Activated naive CD8-positive, alpha-beta T cell treated with anti-CD3 and anti-CD28 coated beads for 36 hours (primary cell): ENCODE results near the gene CHMP2B. TPM values are rescaled to one million over a fixed set of nuclear protein-coding genes. Genes with fewer than 3 reads are reported as not detected.
A peak's percentile ranks its signal among the peaks of the same experiment; 100 is the strongest.
"Not testable (repeated sequence)": the region's sequence is repeated elsewhere in the genome, so short reads cannot be mapped to it uniquely, and the experiment has no call there.

ENCODE experiments used
- DNase-seq: peaks from one replicate; pipeline ENCODE4 v3.0.0; 2021
- H3K27ac Mint-ChIP-seq: one replicate; pipeline ENCODE4 v1.8.0; 2022; ENCODE audit warnings: mild to moderate bottlenecking, moderate library complexity, mixed read lengths
- H3K27me3 Mint-ChIP-seq: one replicate; pipeline ENCODE4 v1.8.0; 2022; ENCODE audit warnings: mild to moderate bottlenecking, mixed read lengths
- H3K36me3 Mint-ChIP-seq: one replicate; pipeline ENCODE4 v1.8.0; 2021; ENCODE audit warnings: mild to moderate bottlenecking, mixed read lengths
- H3K4me1 Mint-ChIP-seq: one replicate; pipeline ENCODE4 v1.8.0; 2021; ENCODE audit warnings: mixed read lengths
- H3K4me3 Mint-ChIP-seq: one replicate; pipeline ENCODE4 v1.8.0; 2022; ENCODE audit warnings: mild to moderate bottlenecking, moderate library complexity, mixed read lengths
- H3K9me3 Mint-ChIP-seq: one replicate; pipeline ENCODE4 v1.8.0; 2022; ENCODE audit warnings: mixed read lengths
- total RNA-seq, 2 experiments: library from RNA; stranded (reverse); gene quantifications; one replicate each; pipeline ENCODE4 v1.2.3, GENCODE V29; 2021

Gene CHMP2B
- total RNA-seq, 2 experiments from 2014 or later = 30.5 to 34.5 TPM

DNA sequence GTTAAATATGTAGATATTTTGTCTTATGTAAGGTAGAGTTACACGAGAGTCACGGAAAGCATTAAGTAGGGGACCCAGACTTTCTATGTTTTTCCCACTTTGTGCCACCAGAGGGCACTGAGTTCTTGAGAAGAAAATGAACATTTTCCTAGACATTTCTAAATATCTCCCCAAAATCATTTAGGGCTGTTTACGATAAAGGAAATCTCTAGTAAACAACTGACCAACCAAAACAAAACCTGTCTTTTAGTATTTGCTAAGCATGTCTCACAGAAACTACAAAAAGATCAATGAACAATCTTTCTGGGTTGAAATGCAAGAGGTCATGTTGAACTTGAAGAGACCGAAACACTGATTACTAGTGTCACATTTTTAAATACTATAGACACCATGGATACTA is 33.2 kb downstream of the CHMP2B start:
- no peak overlapping the region for H3K27ac Mint-ChIP-seq
- H3K4me1 Mint-ChIP-seq = peaks cover 2% of the 10 kb centered on the region
- DNase-seq = peak; percentile 17
- peaks cover 4% of the 10 kb centered on the region for H3K36me3 Mint-ChIP-seq
- no peaks in the 10 kb centered on the region for H3K9me3 Mint-ChIP-seq
- H3K4me3 Mint-ChIP-seq = no peak overlapping the region
- H3K27me3 Mint-ChIP-seq = no peaks in the 10 kb centered on the region

DNA sequence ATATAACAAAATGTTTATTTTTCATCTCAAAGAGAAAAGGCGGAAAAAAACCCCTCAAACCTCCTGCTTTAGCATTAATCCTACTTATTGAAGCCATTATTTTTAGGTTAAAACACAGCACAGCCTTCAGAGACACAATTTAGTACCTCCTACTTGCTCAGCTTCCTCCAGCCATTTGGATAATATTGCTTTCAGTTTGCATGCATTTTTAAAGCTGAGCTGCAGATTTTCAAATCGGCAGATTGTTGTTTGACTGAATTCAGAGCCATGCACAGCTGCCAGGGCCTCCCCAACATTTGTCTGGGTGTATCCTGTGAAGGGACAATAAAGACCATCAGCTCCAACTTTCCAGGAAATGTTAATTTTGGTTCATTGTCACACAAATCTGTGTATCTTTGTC is 34.8 kb downstream of the CHMP2B start:
- peaks cover 2% of the 10 kb centered on the region for H3K4me1 Mint-ChIP-seq
- H3K27ac Mint-ChIP-seq = no peak overlapping the region
- H3K9me3 Mint-ChIP-seq = no peaks in the 10 kb centered on the region
- no peaks in the 10 kb centered on the region for H3K36me3 Mint-ChIP-seq
- H3K4me3 Mint-ChIP-seq = no peak overlapping the region
- no peaks in the 10 kb centered on the region for H3K27me3 Mint-ChIP-seq
- no peak for DNase-seq

DNA sequence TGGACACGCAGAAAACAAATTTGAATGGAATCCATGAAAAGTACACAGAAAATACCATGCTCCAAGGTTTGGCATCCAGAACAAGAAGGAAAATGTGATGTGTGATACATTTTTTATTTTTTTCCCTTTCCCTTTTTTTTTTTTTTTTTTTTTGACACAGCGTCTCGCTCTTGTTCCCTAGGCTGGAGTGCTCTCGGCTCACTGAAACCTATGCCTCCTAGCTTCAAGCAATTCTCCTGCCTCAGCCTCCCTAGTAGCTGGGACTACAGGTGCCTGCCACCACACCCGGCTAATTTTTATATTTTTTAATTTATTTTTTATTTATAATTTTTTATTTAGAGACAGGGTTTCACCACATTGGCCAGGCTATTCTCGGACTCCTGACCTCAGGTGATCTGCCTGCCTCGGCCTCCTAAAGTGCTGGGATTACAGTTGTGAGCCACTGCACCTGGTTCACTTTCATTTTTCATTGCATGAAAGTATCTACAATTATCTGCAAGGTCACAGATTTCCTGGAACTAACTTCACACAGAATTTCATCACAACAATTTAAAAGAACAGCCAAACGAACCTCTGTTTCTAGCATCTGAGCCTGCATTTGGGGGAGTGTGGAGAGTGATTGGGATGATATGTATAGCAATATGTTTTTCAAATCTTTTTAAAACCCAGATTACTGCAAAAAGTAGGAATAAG is 41.0 kb downstream of the CHMP2B start:
- Mint-ChIP-seq H3K9me3 (no peaks in the 10 kb centered on the region), H3K36me3 (no peaks in the 10 kb centered on the region), H3K4me3 (no peak overlapping the region), H3K27ac (peak overlapping the region; percentile 18), H3K27me3 (peaks cover 3% of the 10 kb centered on the region), H3K4me1 (peaks cover 34% of the 10 kb centered on the region)
- DNase-seq = no peak

DNA sequence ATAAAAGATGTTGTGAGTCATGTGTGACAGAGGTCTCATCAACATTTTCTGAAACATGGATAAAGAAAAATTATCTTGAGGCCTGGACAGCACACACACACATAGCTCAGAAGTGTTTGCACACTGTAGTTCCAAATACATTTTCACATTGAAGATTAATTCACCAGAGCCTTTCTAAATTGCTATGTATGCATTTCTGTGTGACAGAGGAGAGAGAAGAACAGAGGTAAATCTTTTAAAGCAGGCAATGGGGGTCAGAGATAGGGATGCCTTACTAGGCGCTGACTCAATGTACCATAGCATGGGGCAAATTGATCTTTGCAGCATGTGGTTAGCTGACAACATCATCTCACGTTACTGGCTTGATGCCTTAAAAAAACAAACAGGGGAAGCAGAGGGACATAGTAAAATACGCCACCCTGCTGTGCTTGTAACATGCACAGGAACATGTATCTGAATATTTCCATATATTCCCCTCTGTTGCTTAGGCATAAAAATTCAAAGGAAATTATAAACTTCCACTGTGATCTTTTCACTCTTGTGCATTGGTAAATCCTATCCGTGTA is 41.6 kb downstream of the CHMP2B start:
- no peaks in the 10 kb centered on the region for H3K9me3 Mint-ChIP-seq
- H3K36me3 Mint-ChIP-seq = no peaks in the 10 kb centered on the region
- DNase-seq = no peak
- peaks cover 3% of the 10 kb centered on the region for H3K27me3 Mint-ChIP-seq
- H3K4me3 Mint-ChIP-seq = no peak overlapping the region
- no peak overlapping the region for H3K27ac Mint-ChIP-seq
- peaks cover 35% of the 10 kb centered on the region for H3K4me1 Mint-ChIP-seq

DNA sequence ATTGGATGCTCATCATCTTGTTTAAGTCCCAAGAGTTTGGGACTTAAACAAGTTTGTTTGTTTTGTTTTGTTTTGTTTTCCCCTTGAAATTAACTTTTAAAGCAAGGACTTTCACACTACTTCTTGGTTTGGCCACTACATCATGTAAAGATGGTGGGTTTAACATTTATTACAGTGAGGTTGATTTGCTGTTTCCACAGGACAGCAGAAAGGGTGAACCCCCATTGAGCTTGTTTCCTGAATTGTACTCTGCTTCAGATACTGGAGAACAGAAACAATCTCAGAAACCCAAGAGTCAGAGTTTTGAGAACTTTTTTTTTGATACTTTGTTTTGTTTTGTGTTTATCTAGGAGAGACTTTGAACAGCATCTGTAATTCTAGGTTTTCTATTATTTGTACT is 42.6 kb downstream of the CHMP2B start:
- Mint-ChIP-seq H3K4me1 (peaks cover 35% of the 10 kb centered on the region), H3K27me3 (peaks cover 3% of the 10 kb centered on the region), H3K27ac (peak overlapping the region; percentile 0), H3K36me3 (no peaks in the 10 kb centered on the region), H3K9me3 (no peaks in the 10 kb centered on the region), H3K4me3 (no peak overlapping the region)
- no peak for DNase-seq

DNA sequence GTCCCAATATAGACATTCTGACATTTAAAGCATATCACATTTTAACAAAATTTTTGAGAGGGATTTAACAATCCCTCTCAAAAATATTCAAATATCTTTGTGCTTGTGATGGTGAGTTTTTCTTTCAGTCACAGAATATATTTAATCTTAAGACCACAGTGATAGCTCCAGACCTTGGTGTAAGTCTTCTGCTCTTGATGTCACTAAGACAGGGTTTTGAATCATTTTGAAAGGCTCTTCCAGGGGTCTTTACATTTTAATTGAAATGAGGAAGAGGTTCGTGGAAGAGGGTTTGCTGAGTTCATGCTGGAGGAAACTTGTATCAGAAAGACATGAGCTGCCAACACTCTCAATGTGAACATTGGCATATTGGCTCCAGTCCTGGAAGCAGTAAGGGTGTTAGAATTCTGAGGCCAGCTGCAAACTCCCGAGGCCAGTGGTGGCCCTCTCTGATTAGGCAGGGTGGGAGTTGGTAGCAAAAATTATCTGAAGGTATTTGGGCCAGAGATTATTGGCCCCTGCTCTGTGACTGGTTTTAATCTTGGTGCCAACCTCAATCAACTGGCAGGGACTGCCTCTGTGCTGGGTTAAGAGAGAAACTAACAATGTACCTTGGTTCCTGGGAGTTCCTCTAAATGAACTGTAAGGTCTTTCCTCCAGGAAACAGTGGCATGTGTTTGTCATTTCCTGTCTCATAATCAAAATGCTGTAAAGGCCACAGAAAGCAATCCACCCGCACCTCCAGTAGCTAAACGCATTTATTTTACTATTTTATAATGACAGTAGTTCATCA is 44.0 kb downstream of the CHMP2B start:
- no peak overlapping the region for H3K27ac Mint-ChIP-seq
- DNase-seq = no peak
- H3K4me1 Mint-ChIP-seq = peaks cover 35% of the 10 kb centered on the region
- no peaks in the 10 kb centered on the region for H3K36me3 Mint-ChIP-seq
- H3K9me3 Mint-ChIP-seq = no peaks in the 10 kb centered on the region
- no peak overlapping the region for H3K4me3 Mint-ChIP-seq
- peaks cover 3% of the 10 kb centered on the region for H3K27me3 Mint-ChIP-seq

DNA sequence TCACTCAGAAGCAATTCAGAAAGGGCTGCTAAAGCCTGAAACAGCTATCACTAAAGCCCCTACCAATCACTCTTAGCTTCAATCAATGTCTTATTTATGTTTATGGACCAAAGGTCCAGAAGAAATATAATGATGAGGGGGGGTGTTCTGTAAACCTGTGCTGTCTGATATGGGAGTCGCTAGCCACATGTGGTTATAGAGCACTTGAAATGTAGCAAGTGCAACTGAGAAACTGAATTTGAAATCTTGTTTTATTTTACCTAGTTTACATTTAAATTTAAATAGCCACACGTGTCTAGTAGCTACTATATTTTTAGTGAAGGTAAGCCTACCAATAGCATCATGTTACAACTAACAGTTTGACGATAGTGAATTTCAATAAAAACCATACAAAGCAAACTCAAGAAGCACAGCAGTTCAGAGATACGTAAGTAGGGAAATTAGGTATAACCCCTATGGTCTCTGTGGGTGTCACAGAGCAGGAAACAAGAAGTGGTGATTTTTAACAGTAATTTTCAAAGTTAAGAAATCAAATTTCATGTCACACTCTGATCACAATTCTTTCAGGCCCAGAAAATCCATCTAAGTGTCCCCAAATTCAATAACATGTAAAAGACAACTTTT is 45.7 kb downstream of the CHMP2B start:
- H3K4me1 Mint-ChIP-seq = peaks cover 31% of the 10 kb centered on the region
- no peaks in the 10 kb centered on the region for H3K9me3 Mint-ChIP-seq
- no peaks in the 10 kb centered on the region for H3K36me3 Mint-ChIP-seq
- peaks cover 3% of the 10 kb centered on the region for H3K27me3 Mint-ChIP-seq
- no peak overlapping the region for H3K4me3 Mint-ChIP-seq
- no peak for DNase-seq
- no peak overlapping the region for H3K27ac Mint-ChIP-seq

DNA sequence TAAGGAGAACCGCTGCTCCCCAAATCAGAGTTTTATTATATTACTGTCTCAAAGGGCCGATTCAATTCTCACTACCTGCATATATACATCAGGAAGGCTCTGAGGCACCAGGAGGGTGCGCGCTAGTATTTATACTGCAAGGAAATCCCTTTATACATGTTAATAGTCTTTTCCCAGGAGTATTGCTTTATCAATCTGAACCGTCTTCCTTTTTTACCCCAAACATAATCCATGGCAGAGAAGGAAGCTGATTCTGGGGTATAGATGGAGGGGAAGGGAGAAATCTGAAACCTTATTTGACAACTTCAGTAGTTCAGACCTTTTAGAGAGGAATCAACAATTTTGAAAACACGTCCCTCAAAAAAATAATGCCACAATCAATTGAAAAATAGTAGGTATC is 49.4 kb downstream of the CHMP2B start, which contains the start of gene POU1F1:
POU1F1 (minus strand) TSS at position 101 of the 400 bp plus-strand sequence. CDS start 122 bp downstream, outside the sequence.
- no peak within 1 kb of the TSS for H3K4me3 Mint-ChIP-seq
- H3K36me3 Mint-ChIP-seq = no peaks in the 10 kb centered on the region
- no peak within 1 kb of the TSS for H3K27ac Mint-ChIP-seq

DNA sequence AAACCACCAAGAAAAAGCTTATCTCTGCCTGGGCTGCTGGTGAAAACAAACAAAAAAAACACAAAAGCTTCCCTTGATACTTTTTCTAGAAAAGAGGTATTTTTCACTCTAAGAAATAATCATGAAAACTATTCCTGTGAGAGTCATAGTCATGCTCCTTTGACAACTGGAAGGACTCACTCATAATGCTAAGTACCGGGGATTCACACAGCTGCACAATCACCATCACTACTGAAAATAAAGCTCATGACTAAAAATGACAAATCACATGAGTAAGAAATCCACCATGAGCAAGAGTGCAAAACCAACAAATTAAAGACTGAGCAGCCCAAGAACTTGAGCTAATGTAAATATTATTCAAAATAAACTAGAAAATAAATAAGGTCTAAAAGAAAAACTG is 59.9 kb downstream of the CHMP2B start:
- Mint-ChIP-seq H3K36me3 (no peaks in the 10 kb centered on the region), H3K9me3 (no peaks in the 10 kb centered on the region), H3K27ac (no peak overlapping the region), H3K27me3 (peaks cover 4% of the 10 kb centered on the region), H3K4me3 (no peak overlapping the region), H3K4me1 (no peaks in the 10 kb centered on the region)
- DNase-seq = no peak

More for the DNA sequence above, 49.4 kb downstream of the CHMP2B start, which contains the start of gene POU1F1:
- Mint-ChIP-seq H3K9me3 (no peaks in the 10 kb centered on the region), H3K4me1 (peaks cover 9% of the 10 kb centered on the region), H3K27me3 (no peaks in the 10 kb centered on the region)
- no peak for DNase-seq

DNA sequence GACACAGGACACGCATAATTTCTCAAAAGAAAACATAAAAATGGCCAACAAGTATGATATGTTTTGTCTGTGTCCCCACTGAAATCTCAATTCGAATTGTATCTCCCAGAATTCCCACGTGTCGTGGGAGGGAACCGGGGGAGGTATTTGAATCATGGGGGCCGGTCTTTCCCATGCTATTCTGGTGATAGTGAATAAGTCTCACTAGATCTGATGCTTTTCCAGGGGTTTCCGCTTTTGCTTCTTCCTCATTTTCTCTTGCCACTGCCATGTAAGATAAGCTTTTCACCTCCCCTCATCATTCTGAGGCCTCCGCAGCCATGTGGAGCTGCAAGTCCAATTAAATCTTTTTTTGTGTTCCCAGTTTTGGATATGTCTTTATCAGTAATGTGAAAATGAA is 61.3 kb downstream of the CHMP2B start:
- Mint-ChIP-seq H3K9me3 (no peaks in the 10 kb centered on the region), H3K4me1 (no peaks in the 10 kb centered on the region), H3K36me3 (no peaks in the 10 kb centered on the region), H3K4me3 (no peak overlapping the region), H3K27me3 (no peaks in the 10 kb centered on the region), H3K27ac (no peak overlapping the region)
- DNase-seq = no peak

DNA sequence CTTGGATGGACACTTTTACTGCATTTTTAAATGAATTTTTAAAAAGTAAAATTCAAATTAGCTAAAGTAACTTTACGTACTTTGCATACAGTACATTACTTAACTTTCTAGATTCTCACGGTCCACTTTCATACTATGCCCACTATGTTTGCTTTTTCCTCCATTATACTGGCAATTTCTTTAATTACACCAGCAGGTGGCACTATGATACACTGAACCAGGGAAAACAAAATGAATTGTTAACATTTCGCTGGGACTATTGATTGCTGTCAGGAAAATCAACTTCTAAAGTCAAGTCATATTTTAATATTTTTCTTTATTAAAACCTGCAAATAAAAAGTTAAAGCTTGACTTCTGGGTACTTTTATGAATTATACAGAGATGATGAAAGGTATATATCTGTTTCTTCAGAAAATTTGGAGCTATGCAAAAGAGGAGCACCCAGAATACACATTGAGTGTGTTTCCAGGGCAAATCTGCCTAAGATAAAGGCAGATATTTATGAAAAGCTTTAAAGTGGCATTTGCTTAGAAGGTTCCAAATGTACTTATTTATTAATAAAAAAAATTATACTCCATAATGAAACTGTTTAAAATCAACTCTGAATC is 71.1 kb downstream of the CHMP2B start:
- H3K4me1 Mint-ChIP-seq = no peaks in the 10 kb centered on the region
- no peak overlapping the region for H3K27ac Mint-ChIP-seq
- no peaks in the 10 kb centered on the region for H3K9me3 Mint-ChIP-seq
- DNase-seq = no peak
- no peak overlapping the region for H3K4me3 Mint-ChIP-seq
- no peaks in the 10 kb centered on the region for H3K36me3 Mint-ChIP-seq
- no peaks in the 10 kb centered on the region for H3K27me3 Mint-ChIP-seq

DNA sequence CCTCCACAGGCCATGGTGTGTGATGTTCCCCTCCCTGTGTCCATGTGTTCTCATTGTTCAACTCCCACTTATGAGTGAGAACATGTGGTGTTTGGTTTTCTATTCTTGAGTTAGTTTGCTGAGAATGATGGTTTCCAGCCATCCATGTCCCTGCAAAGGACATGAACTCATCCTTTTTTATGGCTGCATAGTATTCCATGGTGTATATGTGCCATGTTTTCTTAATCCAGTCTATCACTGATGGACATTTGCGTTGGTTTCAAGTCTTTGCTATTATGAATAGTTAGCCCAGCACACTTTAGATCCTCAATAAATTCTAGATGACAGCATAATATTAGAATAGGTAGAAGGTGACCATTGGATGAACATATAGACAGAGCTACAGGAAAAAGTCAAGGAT is 77.9 kb downstream of the CHMP2B start:
- DNase-seq, H3K4me3 Mint-ChIP-seq, H3K27ac Mint-ChIP-seq, H3K9me3 Mint-ChIP-seq, H3K27me3 Mint-ChIP-seq, H3K4me1 Mint-ChIP-seq, H3K36me3 Mint-ChIP-seq: not testable (repeated sequence)
